GM21528 (cell line): ENCODE results near the gene ULBP2.
"Not testable (repeated sequence)": the region's sequence is repeated elsewhere in the genome, so short reads cannot be mapped to it uniquely, and the experiment has no call there.

Source experiments
- ATAC-seq: cut with Tn5 transposase; IDR thresholded peaks from one replicate; pipeline ENCODE4 v1.9.1; 2021; ENCODE audit warnings: mild to moderate bottlenecking, moderate library complexity; ENCODE audit not compliant: unreplicated experiment, low FRiP score

ULBP2 gene

GRCh38 chr6:149947533-149947932 is 5.7 kb downstream of the ULBP2 start:
- ATAC-seq, result not testable (repeated sequence)

GRCh38 chr6:149948011-149948410 is 6.2 kb downstream of the ULBP2 start:
- ATAC-seq, result no peak

GRCh38 chr6:149948616-149949015 is 6.8 kb downstream of the ULBP2 start:
- ATAC-seq, result no peak

- ATAC-seq, result no peak
Measured at GRCh38 chr6:149950423-149950822, 8.6 kb downstream of the ULBP2 start.

- no peak for ATAC-seq
Measured at GRCh38 chr6:149951096-149951495, 9.3 kb downstream of the ULBP2 start.

- no peak for ATAC-seq
Measured at GRCh38 chr6:149951626-149952025, 9.8 kb downstream of the ULBP2 start.

- not testable (repeated sequence) for ATAC-seq
Measured at GRCh38 chr6:149953390-149953789, 11.6 kb downstream of the ULBP2 start.

- not testable (repeated sequence) for ATAC-seq
Measured at GRCh38 chr6:149953934-149954327, 12.1 kb downstream of the ULBP2 start.

- ATAC-seq, result not testable (repeated sequence)
Measured at GRCh38 chr6:149954328-149954983, 12.6 kb downstream of the ULBP2 start.

GRCh38 chr6:149954984-149955653 is 13.3 kb downstream of the ULBP2 start:
- ATAC-seq, result not testable (repeated sequence)

- ATAC-seq, result not testable (repeated sequence)
Measured at GRCh38 chr6:149955654-149956317, 14.0 kb downstream of the ULBP2 start.

GRCh38 chr6:149958124-149958523 is 16.3 kb downstream of the ULBP2 start:
- not testable (repeated sequence) for ATAC-seq

GRCh38 chr6:149959806-149960205 is 18.0 kb downstream of the ULBP2 start:
- ATAC-seq, result not testable (repeated sequence)

- no peak for ATAC-seq
Measured at GRCh38 chr6:149960488-149960887, 18.7 kb downstream of the ULBP2 start.

- no peak for ATAC-seq
Measured at GRCh38 chr6:149961728-149962425, 20.1 kb downstream of the ULBP2 start.

GRCh38 chr6:149962461-149963211 is 20.8 kb downstream of the ULBP2 start:
- ATAC-seq, result no peak

GRCh38 chr6:149963212-149963461 is 21.3 kb downstream of the ULBP2 start:
- no peak for ATAC-seq

GRCh38 chr6:149963462-149964307 is 21.9 kb downstream of the ULBP2 start, which contains the start of gene ULBP1:
Gene ULBP1, plus strand, starts transcription at chr6:149963943. Its CDS starts 107 bp downstream, at chr6:149964050.
- ATAC-seq, result no peak
